ENCODE data around the gene OPALIN.

GRCh38 chr10:96358851-96359540 lies at the start of gene OPALIN:
- TF ChIP-seq CTCF (IDR thresholded peaks at IDR 0.05), result no peak
- TF ChIP-seq POLR2A (IDR thresholded peaks at IDR 0.05; ENCODE audit: low read depth), result no peak
- no peak for TF ChIP-seq EP300 (IDR thresholded peaks at IDR 0.05)

All from esophagus muscularis mucosa (tissue), 4 donors.